Nephron progenitor cell (in vitro differentiated cells): ENCODE results near the gene MRTFB.

Experiments used
- DNase-seq: peaks from one replicate; pipeline ENCODE4 v3.0.0; 2021
- H3K27ac Mint-ChIP-seq: 2 replicates; pipeline ENCODE4 v1.8.0; 2021; ENCODE audit warnings: mild to moderate bottlenecking, moderate library complexity, mixed read lengths
- H3K27me3 Mint-ChIP-seq: 2 replicates; pipeline ENCODE4 v1.8.0; 2021; ENCODE audit warnings: mild to moderate bottlenecking, low read depth, mixed read lengths; ENCODE audit not compliant: poor library complexity
- H3K36me3 Mint-ChIP-seq: 2 replicates; pipeline ENCODE4 v1.8.0; 2021; ENCODE audit warnings: low read depth, mixed read lengths
- H3K4me1 Mint-ChIP-seq: 2 replicates; pipeline ENCODE4 v1.8.0; 2021; ENCODE audit warnings: mixed read lengths
- H3K4me3 Mint-ChIP-seq: 2 replicates; pipeline ENCODE4 v1.8.0; 2021; ENCODE audit warnings: mild to moderate bottlenecking, moderate library complexity, mixed read lengths
- H3K9me3 Mint-ChIP-seq: 2 replicates; pipeline ENCODE4 v1.8.0; 2021; ENCODE audit warnings: mild to moderate bottlenecking, moderate library complexity, mixed read lengths
- TF ChIP-seq, protein P1 (sequence below): fragments of 200-600 bp; sonication (generic); IDR thresholded peaks from 2 replicates; pipeline ENCODE4 v1.5.0; 2021; ENCODE audit warnings: antibody characterized with exemption

MRTFB gene

DNA sequence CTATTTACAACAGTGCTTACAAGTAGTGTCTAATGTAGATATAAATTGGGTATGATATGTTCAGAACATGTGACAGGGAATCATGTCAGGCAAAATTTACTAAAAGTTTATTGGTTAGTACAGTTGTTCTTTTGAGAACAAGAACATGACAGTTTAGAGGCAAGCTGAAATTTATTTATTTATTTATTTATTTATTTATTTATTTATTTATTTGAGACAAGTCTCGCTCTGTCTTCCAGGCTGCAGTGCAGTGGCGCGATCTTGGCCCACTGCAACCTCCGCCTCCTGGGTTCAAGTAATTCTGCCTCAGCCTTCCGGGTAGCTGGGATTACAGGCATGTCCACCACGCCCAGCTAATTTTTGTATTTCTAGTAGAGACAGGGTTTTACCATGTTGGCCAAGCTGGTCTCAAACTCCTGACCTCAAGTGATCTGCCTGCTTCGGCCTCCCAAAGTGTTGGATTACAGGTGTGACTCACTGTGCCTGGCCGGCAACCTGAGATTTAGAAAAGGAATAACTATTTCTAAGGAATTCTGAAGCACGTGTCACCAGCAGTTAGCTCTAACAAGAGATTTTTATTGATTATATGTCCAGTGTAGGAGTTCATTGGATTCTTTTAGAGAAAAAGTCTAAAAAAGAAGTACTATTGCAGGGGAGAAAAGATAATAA, 24.9 kb downstream of the MRTFB start:
- H3K27me3 Mint-ChIP-seq = no peaks in the 10 kb centered on the region
- no peak for DNase-seq
- H3K27ac Mint-ChIP-seq = no peak overlapping the region
- H3K4me1 Mint-ChIP-seq = peaks cover 5% of the 10 kb centered on the region
- no peak overlapping the region for H3K4me3 Mint-ChIP-seq
- TF ChIP-seq, protein P1, sequence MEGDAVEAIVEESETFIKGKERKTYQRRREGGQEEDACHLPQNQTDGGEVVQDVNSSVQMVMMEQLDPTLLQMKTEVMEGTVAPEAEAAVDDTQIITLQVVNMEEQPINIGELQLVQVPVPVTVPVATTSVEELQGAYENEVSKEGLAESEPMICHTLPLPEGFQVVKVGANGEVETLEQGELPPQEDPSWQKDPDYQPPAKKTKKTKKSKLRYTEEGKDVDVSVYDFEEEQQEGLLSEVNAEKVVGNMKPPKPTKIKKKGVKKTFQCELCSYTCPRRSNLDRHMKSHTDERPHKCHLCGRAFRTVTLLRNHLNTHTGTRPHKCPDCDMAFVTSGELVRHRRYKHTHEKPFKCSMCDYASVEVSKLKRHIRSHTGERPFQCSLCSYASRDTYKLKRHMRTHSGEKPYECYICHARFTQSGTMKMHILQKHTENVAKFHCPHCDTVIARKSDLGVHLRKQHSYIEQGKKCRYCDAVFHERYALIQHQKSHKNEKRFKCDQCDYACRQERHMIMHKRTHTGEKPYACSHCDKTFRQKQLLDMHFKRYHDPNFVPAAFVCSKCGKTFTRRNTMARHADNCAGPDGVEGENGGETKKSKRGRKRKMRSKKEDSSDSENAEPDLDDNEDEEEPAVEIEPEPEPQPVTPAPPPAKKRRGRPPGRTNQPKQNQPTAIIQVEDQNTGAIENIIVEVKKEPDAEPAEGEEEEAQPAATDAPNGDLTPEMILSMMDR = no peak
- H3K9me3 Mint-ChIP-seq = peaks cover 22% of the 10 kb centered on the region
- H3K36me3 Mint-ChIP-seq = peaks cover 45% of the 10 kb centered on the region

DNA sequence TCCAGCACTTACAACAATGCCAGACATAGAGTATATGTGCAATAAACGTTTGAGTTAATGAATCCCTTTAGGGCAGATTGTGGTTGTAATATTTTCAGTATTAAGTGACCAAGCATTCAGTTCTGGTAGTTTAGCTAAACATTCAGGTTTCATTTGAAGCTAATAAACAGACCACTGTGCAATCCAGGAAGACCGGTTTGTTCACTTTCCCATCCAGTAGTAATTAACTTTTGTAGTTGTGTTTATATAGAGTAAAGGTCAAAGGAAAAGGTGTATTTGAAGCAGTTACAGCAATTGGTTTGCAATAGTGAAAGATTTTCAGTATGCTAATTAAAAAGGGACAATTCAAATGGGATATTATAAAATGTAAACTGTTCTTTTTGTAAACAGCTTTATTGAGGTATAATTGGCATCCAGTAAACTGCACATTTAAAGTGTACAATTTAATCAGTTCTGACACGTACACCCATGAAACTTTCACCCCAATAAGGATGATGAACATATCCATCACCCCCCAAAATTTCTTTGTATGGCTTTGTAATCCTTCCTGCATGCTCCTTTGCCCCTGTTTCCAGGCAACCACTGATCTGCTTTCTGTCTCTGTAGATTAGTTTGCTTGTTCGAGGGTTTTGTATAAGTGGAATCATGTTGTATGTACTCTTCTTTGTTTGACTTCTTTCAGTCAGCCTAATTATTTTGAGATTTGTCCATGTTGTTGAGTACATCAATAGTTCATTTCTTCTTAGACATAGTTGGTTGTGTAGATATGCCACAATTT, 26.3 kb downstream of the MRTFB start:
- Mint-ChIP-seq H3K36me3 (peaks cover 42% of the 10 kb centered on the region), H3K27ac (no peak overlapping the region), H3K9me3 (peaks cover 23% of the 10 kb centered on the region), H3K4me3 (no peak overlapping the region), H3K4me1 (peaks cover 5% of the 10 kb centered on the region), H3K27me3 (no peaks in the 10 kb centered on the region)
- DNase-seq = no peak
- TF ChIP-seq, protein P1 = no peak

DNA sequence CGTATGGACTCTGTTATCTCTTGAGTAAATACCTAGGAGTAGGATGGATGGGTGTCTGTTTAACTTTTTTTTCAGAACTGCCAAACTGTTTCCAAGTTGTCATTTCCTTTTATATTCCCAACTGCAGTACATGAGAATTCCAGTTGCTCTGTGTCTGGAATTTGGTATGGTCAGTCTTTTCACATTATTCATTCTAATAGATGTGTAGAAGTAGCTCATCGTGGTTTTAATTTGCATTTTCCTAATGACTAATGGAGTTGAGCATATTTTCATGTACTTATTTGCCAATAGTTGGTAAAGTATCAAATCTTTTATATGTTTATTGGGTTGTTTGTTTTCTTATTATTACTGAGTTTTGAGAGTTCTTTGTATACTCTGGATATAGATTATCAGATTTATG, 27.0 kb downstream of the MRTFB start:
- H3K9me3 Mint-ChIP-seq = peaks cover 23% of the 10 kb centered on the region
- H3K4me1 Mint-ChIP-seq = peaks cover 11% of the 10 kb centered on the region
- no peaks in the 10 kb centered on the region for H3K27me3 Mint-ChIP-seq
- H3K4me3 Mint-ChIP-seq = no peak overlapping the region
- H3K36me3 Mint-ChIP-seq = peaks cover 42% of the 10 kb centered on the region
- TF ChIP-seq, protein P1 = no peak
- DNase-seq = no peak
- H3K27ac Mint-ChIP-seq = no peak overlapping the region

DNA sequence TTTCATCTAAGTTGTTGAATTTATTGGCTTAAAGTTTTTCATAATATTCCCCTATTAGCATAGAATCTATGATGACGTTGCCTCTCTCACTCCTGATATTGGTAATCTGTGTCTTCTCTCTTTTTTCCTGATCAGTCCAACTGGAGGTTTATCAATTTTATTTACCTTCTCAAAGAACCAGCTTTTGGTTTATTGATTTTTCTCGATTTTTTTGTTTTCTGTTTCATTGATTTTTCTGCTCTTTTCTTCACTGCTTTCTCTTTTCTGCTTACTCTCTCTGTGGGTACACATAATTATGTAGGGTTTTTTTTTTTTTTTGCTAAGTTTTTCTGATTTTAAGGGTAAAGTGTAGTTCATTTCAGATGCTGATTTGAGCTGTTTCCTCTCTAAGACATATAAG, 29.7 kb downstream of the MRTFB start:
- peaks cover 42% of the 10 kb centered on the region for H3K36me3 Mint-ChIP-seq
- peak overlapping the region; percentile 6 for H3K27ac Mint-ChIP-seq
- peaks cover 23% of the 10 kb centered on the region for H3K9me3 Mint-ChIP-seq
- H3K27me3 Mint-ChIP-seq = no peaks in the 10 kb centered on the region
- TF ChIP-seq, protein P1 = no peak
- DNase-seq = no peak
- peaks cover 18% of the 10 kb centered on the region for H3K4me1 Mint-ChIP-seq
- no peak overlapping the region for H3K4me3 Mint-ChIP-seq

DNA sequence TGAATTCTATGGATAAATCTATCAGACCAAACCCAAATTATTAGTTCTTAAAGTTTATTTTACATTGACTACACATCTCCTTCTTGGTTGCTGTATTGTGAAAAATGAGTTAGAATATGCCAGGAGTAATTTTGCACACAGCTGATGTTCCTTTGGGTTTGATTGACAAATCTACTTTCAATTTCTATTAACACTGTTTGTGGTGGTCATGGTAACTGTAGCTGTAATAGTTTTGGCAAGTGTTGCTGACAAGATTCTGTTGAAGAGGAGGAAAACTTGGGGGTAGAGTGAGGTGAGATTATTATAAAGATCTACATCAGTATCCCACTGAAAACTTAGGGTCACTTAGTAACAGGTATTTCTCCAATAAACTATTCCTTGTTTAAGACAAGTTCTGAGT, 30.3 kb downstream of the MRTFB start:
- H3K9me3 Mint-ChIP-seq = peaks cover 23% of the 10 kb centered on the region
- peaks cover 38% of the 10 kb centered on the region for H3K36me3 Mint-ChIP-seq
- DNase-seq = no peak
- no peak overlapping the region for H3K27ac Mint-ChIP-seq
- no peaks in the 10 kb centered on the region for H3K27me3 Mint-ChIP-seq
- H3K4me3 Mint-ChIP-seq = no peak overlapping the region
- TF ChIP-seq, protein P1 = no peak
- peaks cover 18% of the 10 kb centered on the region for H3K4me1 Mint-ChIP-seq
